ENCODE results near the gene AUTS2.

- no peak for TF ChIP-seq FOXK2 (IDR thresholded peaks at IDR 0.05)
- no peak for TF ChIP-seq PKNOX1 (IDR thresholded peaks at IDR 0.05)
- no peak for TF ChIP-seq BHLHE40 (IDR thresholded peaks at IDR 0.05; ENCODE audit: borderline replicate concordance)
- TF ChIP-seq SP1 (IDR thresholded peaks at IDR 0.05), result no peak
- TF ChIP-seq TARDBP (IDR thresholded peaks at IDR 0.05), result no peak
- TF ChIP-seq L3MBTL2 (conservative IDR thresholded peaks at IDR 0.05), result no peak
- TF ChIP-seq CTBP1 (IDR thresholded peaks at IDR 0.05; ENCODE audit: borderline replicate concordance), result no peak
- no peak for TF ChIP-seq SUZ12 (IDR thresholded peaks at IDR 0.05)
Observed at GRCh38 chr7:70694434-70694970, 1096.2 kb downstream of the AUTS2 start.
